Esophagus (tissue), 2 donors: ENCODE measurements around the gene MDN1. TPM values are rescaled to one million over a fixed set of nuclear protein-coding genes. Genes with fewer than 3 reads are reported as not detected.
"Not testable (repeated sequence)": the region's sequence is repeated elsewhere in the genome, so short reads cannot be mapped to it uniquely, and the experiment has no call there.

Experiments
- H3K27ac ChIP-seq, 2 donors: one replicate each; pipeline ENCODE4 v1.5.1; 2013; ENCODE audit warnings: low read depth in 2 of 2, mild to moderate bottlenecking in 2 of 2, inconsistent platforms in 1 of 2, low read length in 1 of 2, moderate library complexity in 1 of 2
- H3K27me3 ChIP-seq, 2 donors: one replicate each; pipeline ENCODE4 v1.6.1; 2013; ENCODE audit warnings: low read length in 2 of 2, control low read depth in 1 of 2, mild to moderate bottlenecking in 1 of 2; ENCODE audit not compliant: insufficient read depth in 2 of 2, control insufficient read depth in 1 of 2
- H3K36me3 ChIP-seq, 2 donors: one replicate each; pipeline ENCODE4 v1.6.1; 2013; ENCODE audit warnings: low read length in 1 of 2; ENCODE audit not compliant: control insufficient read depth in 2 of 2, insufficient read depth in 2 of 2
- H3K4me1 ChIP-seq, 2 donors: one replicate each; pipeline ENCODE4 v1.6.1; 2013; ENCODE audit warnings: low read length in 1 of 2; ENCODE audit not compliant: control insufficient read depth in 2 of 2, insufficient read depth in 2 of 2
- H3K4me3 ChIP-seq, 2 donors: one replicate each; pipeline ENCODE4 v1.5.1; 2013; ENCODE audit warnings: low read length in 2 of 2, mild to moderate bottlenecking in 2 of 2, low read depth in 1 of 2, moderate library complexity in 1 of 2
- H3K9me3 ChIP-seq, 2 donors: one replicate each; pipeline ENCODE4 v1.6.1; 2013; ENCODE audit warnings: mild to moderate bottlenecking in 2 of 2, low read depth in 1 of 2, low read length in 1 of 2, moderate library complexity in 1 of 2; ENCODE audit not compliant: control insufficient read depth in 2 of 2, insufficient read depth in 1 of 2
- WGBS, 2 donors: extraction: QIAGEN DNeasy Blood & Tissue Kit; methylation state at CpG; one replicate each; pipeline ENCODE4 v1.1.7; 2013; 5-methylcytosine and 5-hydroxymethylcytosine counted together
- polyA plus RNA-seq, 2 donors: library from polyadenylated mRNA; stranded (reverse); fragments of 200-250 nt; gene quantifications; one replicate each; pipeline ENCODE4 v1.2.3, GENCODE V29; 2013
- donor health status: healthy with polysubstance abuse.
- donor health status: Bipolar disorder and iron deficiency.

The MDN1 gene
- polyA plus RNA-seq, 2 donors, result 10.1 to 23.9 TPM

DNA sequence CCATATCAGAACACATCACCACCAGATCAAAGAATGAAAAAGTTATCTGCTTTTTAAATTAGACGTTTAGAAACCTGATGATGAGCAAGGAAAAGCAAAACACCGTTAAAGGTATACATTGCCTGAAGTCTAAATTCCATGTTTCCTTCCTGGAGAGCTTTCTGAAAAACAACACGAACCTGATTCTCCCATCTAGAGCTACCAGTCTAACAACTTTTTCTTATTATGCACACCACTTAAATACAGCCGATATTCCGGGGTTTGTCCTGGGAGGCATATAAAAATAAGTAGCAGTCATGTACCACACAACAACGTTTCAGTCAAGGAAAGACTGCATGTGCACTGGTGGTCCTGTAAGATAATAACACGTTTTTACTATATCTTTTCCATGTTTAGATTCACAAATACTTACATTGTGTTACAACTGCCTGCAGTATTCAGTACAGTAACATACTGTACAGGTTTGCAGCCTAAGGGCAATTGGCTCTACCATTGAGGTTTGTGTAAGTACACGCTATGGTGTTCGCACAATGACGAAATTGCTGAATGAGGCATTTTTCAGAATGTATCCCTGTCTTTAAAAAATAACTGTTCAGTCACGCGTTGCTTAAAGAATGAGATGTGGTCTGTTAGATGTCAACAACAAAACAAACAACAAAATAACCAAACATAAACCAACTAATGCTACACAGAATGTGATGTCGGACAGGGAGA is 162.0 kb downstream of the MDN1 start:
- Histone ChIP-seq H3K4me3 (no peak overlapping the region), H3K4me1 (no peaks in the 10 kb centered on the region), H3K27me3 (no peaks in the 10 kb centered on the region), H3K27ac (no peak overlapping the region), H3K36me3 (peaks cover 23% of the 10 kb centered on the region in 2 donors), H3K9me3 (no peaks in the 10 kb centered on the region)
- 64 to 71% methylated on average over 13 of the region's 13 CpGs for WGBS, 2 donors

DNA sequence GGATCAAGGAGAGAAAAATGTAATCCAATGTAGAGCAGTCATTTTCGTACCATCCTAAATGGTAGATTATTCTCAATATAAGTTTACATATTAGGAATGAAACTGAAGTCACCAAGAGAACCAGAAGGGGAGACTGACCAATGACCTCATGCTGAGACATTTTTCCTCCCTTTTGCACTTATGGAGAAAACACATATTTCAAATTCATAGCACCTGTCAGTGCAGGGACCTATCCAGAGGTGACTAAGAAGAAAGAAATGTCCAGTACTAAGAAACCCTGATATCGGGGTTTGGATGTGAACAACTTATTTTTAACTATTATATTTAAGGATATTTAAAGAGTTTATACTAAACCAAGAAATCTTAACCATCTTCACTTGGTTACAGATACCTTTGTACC is 164.5 kb downstream of the MDN1 start:
- no peaks in the 10 kb centered on the region for H3K9me3 ChIP-seq
- peaks cover 18 to 19% of the 10 kb centered on the region in 2 donors for H3K36me3 ChIP-seq
- H3K4me1 ChIP-seq, result no peaks in the 10 kb centered on the region
- no peaks in the 10 kb centered on the region for H3K27me3 ChIP-seq
- H3K4me3 ChIP-seq, result no peak overlapping the region
- WGBS, 2 donors, result 93 to 95% methylated on average over 2 of the region's 2 CpGs
- H3K27ac ChIP-seq, result no peak overlapping the region

DNA sequence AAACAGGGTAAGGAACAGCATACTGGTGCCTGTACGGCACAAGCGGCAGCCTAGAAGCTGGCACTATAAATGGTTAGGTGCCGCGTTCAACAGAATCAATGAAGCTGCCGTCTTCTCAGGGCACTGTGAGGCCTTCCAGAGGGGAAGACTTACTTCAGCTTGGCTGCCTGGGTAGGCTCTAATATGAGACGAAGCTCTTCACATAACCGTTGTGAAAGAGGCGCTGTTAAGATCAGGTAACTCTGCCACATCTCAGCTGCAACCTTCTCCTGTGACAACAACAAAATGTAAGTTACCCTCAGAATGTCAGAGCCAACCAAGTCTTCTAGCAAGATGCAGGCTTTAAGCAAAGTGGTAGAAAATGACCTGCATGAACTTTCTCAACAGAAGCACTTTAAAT is 169.0 kb downstream of the MDN1 start:
- WGBS, 2 donors, result 89 to 97% methylated on average over 8 of the region's 8 CpGs
- no peaks in the 10 kb centered on the region for H3K4me1 ChIP-seq
- H3K27ac ChIP-seq, result no peak overlapping the region
- H3K4me3 ChIP-seq, result no peak overlapping the region
- H3K9me3 ChIP-seq, result no peaks in the 10 kb centered on the region
- no peaks in the 10 kb centered on the region for H3K27me3 ChIP-seq
- H3K36me3 ChIP-seq, result peaks cover 6 to 14% of the 10 kb centered on the region in 2 donors

DNA sequence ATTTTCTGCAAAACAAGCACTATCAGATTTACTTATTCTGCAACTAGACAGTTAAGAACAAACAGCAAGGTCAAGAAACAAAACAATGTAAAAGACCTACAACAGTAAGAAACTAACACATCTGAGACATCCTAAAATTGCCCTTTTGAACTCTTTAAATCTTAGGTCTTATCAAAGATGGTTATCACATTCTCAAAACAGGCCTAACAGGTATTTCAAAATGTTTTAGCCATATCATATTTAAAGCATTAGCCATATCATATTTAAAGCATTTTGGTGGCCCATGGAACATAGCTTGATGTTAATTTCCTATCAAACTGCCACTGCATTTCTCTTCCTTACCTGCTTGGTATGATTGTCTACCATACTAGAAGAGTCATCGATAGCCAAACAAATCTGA is 169.9 kb downstream of the MDN1 start:
- Histone ChIP-seq H3K4me3 (no peak overlapping the region), H3K27ac (no peak overlapping the region), H3K4me1 (no peaks in the 10 kb centered on the region), H3K27me3 (no peaks in the 10 kb centered on the region), H3K36me3 (peaks cover 6 to 13% of the 10 kb centered on the region in 2 donors), H3K9me3 (no peaks in the 10 kb centered on the region)
- 94 to 98% methylated on average over 1 of the region's 1 CpG for WGBS, 2 donors

DNA sequence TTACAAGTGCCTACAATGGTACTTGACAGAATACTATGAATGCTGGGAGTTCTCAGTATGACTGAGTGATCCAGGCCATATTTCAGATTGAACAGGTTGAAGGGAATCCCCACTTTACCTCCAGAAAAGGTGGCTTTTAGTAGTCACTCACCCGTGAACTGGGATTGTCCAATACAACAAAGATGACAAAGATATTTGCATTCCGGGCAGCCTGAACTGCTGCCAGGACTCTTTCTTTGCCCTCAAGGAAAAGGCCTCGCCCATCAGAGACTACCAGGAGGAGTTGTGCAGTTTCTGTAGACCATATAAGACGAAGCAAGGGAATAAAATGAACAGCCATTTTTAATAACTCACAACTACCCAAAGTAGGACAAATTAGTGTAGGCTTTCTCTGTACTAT is 174.7 kb downstream of the MDN1 start:
- WGBS, 2 donors, result 52 to 61% methylated on average over 4 of the region's 4 CpGs
- Histone ChIP-seq H3K4me1 (no peaks in the 10 kb centered on the region), H3K9me3 (no peaks in the 10 kb centered on the region), H3K27ac (no peak overlapping the region), H3K27me3 (no peaks in the 10 kb centered on the region), H3K4me3 (no peak overlapping the region), H3K36me3 (peaks cover 8 to 10% of the 10 kb centered on the region in 2 donors)

DNA sequence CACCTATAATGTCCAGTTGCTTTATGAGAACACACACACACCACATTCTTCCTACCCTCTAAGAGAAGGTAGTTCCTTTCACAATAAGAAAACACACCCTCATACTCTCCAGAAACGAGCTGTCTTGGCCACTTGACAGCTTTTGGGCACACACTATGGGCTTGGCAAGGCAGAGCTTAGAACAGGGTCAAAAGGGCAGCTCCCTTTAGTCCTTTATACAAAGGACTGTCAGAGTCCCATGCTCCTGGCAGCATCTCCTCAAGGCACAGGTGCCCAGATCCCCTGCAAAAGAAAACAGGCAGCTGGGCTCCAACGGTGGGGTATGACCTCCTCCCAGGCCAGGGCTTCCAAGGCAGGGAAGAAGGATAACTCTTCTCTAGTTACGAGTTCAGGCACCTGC is 176.2 kb downstream of the MDN1 start:
- no peaks in the 10 kb centered on the region for H3K27me3 ChIP-seq
- H3K27ac ChIP-seq, result no peak overlapping the region
- no peaks in the 10 kb centered on the region for H3K4me1 ChIP-seq
- WGBS, 2 donors, result 59 to 62% methylated on average over 3 of the region's 3 CpGs
- H3K9me3 ChIP-seq, result no peaks in the 10 kb centered on the region
- H3K4me3 ChIP-seq, result no peak overlapping the region
- peaks cover 8 to 10% of the 10 kb centered on the region in 2 donors for H3K36me3 ChIP-seq

DNA sequence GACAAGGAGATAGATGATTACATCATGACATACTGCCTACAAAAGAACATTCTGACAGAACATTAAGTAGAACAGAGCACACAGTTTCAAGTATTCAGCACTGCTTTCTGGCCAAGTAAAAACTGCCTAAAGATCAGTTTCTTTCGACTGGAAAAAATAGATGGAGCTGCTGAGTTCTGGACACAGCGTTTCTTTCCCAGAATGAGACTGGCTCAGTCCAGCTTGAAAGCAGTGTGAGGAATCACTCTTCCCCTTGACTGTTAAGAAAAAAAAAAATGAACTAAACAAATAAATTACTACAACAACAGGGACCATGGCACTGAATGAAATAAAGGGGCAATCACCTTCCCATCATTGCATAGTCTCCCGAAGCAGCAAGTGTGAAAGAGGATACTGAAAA is 176.6 kb downstream of the MDN1 start:
- Histone ChIP-seq H3K27ac (no peak overlapping the region), H3K27me3 (no peaks in the 10 kb centered on the region), H3K36me3 (peaks cover 8 to 10% of the 10 kb centered on the region in 2 donors), H3K4me1 (no peaks in the 10 kb centered on the region), H3K9me3 (no peaks in the 10 kb centered on the region), H3K4me3 (no peak overlapping the region)
- 74 to 85% methylated on average over 3 of the region's 3 CpGs for WGBS, 2 donors

DNA sequence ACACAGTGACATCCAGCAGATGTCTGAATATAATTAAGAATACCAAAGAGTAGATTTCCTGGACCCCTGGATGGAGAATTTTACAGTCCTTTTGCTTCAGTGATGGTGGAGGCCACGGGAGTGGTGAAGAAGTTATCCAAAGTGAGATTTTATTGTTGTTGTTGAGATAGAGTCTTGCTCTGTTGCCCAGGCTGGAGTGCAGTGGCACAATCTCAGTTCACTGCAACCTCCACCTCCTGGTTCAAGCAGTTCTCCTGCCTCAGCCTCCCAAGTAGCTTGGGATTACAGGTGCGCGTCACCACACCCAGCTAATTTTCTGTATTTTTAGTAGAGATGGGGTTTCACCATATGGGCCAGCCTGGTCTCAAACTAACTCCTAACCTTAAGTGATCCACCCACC is 178.0 kb downstream of the MDN1 start:
- not testable (repeated sequence) for H3K27ac ChIP-seq, H3K27me3 ChIP-seq, H3K4me3 ChIP-seq, H3K4me1 ChIP-seq, H3K9me3 ChIP-seq
- 97 to 100% methylated on average over 3 of the region's 3 CpGs for WGBS, 2 donors
- peaks cover 4 to 10% of the 10 kb centered on the region in 2 donors for H3K36me3 ChIP-seq

DNA sequence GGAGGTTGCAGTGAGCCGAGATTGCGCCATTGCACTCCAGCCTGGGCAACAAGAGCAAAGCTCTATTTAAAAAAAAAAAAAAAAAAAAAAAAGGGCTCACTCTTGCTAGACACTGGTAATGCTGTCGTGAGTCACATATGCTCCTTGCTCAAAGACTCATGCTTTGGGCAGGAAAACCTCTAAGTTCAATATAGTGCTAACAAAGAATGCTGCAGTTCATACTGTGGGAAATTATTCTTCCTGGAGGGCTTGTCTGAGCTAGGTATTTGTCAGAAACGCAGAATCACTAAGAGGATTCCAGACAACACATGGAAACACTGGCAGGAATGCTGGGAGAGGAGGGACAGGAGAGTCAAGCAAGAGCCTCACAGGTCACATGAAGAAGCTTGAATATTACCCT is 178.8 kb downstream of the MDN1 start:
- Histone ChIP-seq H3K27me3 (no peaks in the 10 kb centered on the region), H3K36me3 (peaks cover 4 to 10% of the 10 kb centered on the region in 2 donors), H3K9me3 (no peaks in the 10 kb centered on the region), H3K4me3 (no peak overlapping the region), H3K4me1 (no peaks in the 10 kb centered on the region), H3K27ac (no peak overlapping the region)
- 91% methylated on average over 4 of the region's 4 CpGs for WGBS, 2 donors
